ENCODE results near the gene SERP2. TPM values are rescaled to one million over a fixed set of nuclear protein-coding genes. Genes with fewer than 3 reads are reported as not detected.
A peak's percentile ranks its signal among the peaks of the same experiment; 100 is the strongest.
"Not testable (repeated sequence)": the region's sequence is repeated elsewhere in the genome, so short reads cannot be mapped to it uniquely, and the experiment has no call there.

SERP2 gene
- polyA plus RNA-seq: 14.8 and 15.4 TPM in 2 replicates
- polyA minus RNA-seq: 0.97 and 1.6 TPM in 2 replicates

DNA sequence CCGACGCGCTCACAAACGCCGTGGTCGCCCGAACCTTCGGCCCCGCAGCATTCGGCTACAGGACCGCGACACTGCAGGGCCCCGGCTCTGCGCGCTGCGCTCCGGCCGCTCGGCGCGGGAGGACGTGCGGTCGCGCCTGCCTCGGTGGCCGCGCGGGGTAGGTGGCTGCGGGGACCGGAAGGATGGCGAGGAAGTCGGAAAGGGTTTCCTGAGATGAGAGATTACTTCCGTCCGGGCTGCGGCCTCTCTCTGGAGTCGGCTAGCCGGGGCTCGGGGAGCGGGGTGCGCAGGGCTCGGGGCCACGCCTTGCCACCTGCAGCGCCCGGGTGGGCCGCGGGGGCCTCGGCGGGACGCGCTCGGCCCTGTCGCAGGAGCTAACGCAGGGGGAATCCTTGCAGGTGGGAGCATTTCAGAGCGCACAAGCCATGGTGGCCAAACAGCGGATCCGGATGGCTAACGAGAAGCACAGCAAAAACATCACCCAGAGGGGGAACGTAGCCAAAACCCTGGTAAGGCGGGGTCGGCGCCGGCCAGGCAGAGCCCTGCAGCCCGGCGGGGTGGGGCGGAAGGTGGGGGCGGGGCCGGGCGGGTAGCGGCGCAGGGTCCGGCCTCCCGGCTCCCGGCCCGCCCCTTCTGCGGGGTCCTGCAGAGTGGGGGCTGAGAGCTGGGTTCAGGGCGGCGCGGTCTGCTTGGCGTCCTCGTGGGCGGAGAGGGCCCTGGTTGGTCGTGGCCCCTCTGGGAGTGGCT is at the start of gene SERP2:
TSS of gene SERP2 (plus strand) at position 224 of the 747 bp plus-strand sequence. CDS start at position 426, 202 bp downstream.
- H3K9ac ChIP-seq (ENCODE audit: low read length): peak within 1 kb of the TSS; percentile 46
- no peak within 1 kb of the TSS for H2AFZ ChIP-seq (ENCODE audit: low read depth, low read length)
- H3K4me2 ChIP-seq (ENCODE audit: low read length): no peak within 1 kb of the TSS
- H3K27me3 ChIP-seq (ENCODE audit: insufficient read depth, low read depth, low read length): peaks cover 29% of the 10 kb centered on the region
- H3K4me3 ChIP-seq (ENCODE audit: low read length): peak within 1 kb of the TSS; percentile 61
- no peaks in the 10 kb centered on the region for H3K79me2 ChIP-seq (replicated peaks; ENCODE audit: insufficient read depth, low read length)
- H3K27ac ChIP-seq (ENCODE audit: low read length): no peak within 1 kb of the TSS
- TF ChIP-seq, protein P1, sequence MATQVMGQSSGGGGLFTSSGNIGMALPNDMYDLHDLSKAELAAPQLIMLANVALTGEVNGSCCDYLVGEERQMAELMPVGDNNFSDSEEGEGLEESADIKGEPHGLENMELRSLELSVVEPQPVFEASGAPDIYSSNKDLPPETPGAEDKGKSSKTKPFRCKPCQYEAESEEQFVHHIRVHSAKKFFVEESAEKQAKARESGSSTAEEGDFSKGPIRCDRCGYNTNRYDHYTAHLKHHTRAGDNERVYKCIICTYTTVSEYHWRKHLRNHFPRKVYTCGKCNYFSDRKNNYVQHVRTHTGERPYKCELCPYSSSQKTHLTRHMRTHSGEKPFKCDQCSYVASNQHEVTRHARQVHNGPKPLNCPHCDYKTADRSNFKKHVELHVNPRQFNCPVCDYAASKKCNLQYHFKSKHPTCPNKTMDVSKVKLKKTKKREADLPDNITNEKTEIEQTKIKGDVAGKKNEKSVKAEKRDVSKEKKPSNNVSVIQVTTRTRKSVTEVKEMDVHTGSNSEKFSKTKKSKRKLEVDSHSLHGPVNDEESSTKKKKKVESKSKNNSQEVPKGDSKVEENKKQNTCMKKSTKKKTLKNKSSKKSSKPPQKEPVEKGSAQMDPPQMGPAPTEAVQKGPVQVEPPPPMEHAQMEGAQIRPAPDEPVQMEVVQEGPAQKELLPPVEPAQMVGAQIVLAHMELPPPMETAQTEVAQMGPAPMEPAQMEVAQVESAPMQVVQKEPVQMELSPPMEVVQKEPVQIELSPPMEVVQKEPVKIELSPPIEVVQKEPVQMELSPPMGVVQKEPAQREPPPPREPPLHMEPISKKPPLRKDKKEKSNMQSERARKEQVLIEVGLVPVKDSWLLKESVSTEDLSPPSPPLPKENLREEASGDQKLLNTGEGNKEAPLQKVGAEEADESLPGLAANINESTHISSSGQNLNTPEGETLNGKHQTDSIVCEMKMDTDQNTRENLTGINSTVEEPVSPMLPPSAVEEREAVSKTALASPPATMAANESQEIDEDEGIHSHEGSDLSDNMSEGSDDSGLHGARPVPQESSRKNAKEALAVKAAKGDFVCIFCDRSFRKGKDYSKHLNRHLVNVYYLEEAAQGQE (IDR thresholded peaks at IDR 0.05; ENCODE audit: borderline replicate concordance): no peak
- TF ChIP-seq EP300 (conservative IDR thresholded peaks at IDR 0.05; ENCODE audit: poor library complexity, severe bottlenecking) (no peak), MXI1 (conservative IDR thresholded peaks at IDR 0.05; ENCODE audit: poor library complexity, severe bottlenecking) (no peak), POLR2AphosphoS5 (IDR thresholded peaks at IDR 0.05) (no peak), SMC3 (conservative IDR thresholded peaks at IDR 0.05; ENCODE audit: poor library complexity) (peak; percentile 10)
- TF ChIP-seq, protein P2, sequence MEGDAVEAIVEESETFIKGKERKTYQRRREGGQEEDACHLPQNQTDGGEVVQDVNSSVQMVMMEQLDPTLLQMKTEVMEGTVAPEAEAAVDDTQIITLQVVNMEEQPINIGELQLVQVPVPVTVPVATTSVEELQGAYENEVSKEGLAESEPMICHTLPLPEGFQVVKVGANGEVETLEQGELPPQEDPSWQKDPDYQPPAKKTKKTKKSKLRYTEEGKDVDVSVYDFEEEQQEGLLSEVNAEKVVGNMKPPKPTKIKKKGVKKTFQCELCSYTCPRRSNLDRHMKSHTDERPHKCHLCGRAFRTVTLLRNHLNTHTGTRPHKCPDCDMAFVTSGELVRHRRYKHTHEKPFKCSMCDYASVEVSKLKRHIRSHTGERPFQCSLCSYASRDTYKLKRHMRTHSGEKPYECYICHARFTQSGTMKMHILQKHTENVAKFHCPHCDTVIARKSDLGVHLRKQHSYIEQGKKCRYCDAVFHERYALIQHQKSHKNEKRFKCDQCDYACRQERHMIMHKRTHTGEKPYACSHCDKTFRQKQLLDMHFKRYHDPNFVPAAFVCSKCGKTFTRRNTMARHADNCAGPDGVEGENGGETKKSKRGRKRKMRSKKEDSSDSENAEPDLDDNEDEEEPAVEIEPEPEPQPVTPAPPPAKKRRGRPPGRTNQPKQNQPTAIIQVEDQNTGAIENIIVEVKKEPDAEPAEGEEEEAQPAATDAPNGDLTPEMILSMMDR (IDR thresholded peaks at IDR 0.05; ENCODE audit: poor library complexity, severe bottlenecking): no peak
- H3K36me3 ChIP-seq (ENCODE audit: insufficient read depth, low read length): no peaks in the 10 kb centered on the region
- H3K9me2 ChIP-seq (ENCODE audit: insufficient read depth, low read length): no peaks in the 10 kb centered on the region
- no peaks in the 10 kb centered on the region for H3K9me3 ChIP-seq (ENCODE audit: low read length)
- H3F3A ChIP-seq (ENCODE audit: insufficient read depth, low read length, poor library complexity, severe bottlenecking): no peaks in the 10 kb centered on the region
- H4K20me1 ChIP-seq (ENCODE audit: insufficient read depth): no peaks in the 10 kb centered on the region

DNA sequence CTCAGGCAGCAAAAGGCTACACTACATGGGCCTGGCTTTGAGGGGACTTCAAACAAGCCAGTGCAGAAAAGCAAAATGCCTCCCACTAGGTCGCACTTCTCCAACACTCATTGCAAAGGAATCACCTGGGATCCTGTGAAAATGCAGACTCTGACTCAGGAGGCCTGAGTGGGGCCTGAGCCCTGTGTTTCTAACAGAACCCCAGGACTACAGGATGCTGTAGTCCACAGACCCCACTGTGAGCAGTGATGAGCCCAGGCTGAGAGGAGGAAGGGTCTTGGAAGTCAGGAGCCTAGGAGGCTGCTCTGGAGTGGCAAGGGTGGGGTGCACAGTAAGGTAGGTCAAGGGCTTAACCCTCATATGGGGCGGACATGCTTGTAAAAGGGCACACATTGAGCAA is 46.7 kb upstream of the SERP2 start:
- H3F3A ChIP-seq (ENCODE audit: insufficient read depth, low read length, poor library complexity, severe bottlenecking): no peaks in the 10 kb centered on the region
- H3K27me3 ChIP-seq (ENCODE audit: insufficient read depth, low read depth, low read length): no peaks in the 10 kb centered on the region
- no peaks in the 10 kb centered on the region for H3K9me3 ChIP-seq (ENCODE audit: low read length)
- no peak overlapping the region for H3K4me3 ChIP-seq (ENCODE audit: low read length)
- H4K20me1 ChIP-seq (ENCODE audit: insufficient read depth): no peaks in the 10 kb centered on the region
- H2AFZ ChIP-seq (ENCODE audit: low read depth, low read length): no peak overlapping the region
- no peaks in the 10 kb centered on the region for H3K79me2 ChIP-seq (replicated peaks; ENCODE audit: insufficient read depth, low read length)
- no peak overlapping the region for H3K27ac ChIP-seq (ENCODE audit: low read length)
- no peak overlapping the region for H3K4me2 ChIP-seq (ENCODE audit: low read length)
- TF ChIP-seq POLR2AphosphoS5 (IDR thresholded peaks at IDR 0.05) (no peak), EZH2 (IDR thresholded peaks at IDR 0.05; ENCODE audit: borderline replicate concordance, insufficient read depth, low read length, poor library complexity, severe bottlenecking) (no peak), MXI1 (conservative IDR thresholded peaks at IDR 0.05; ENCODE audit: poor library complexity, severe bottlenecking) (no peak), RAD21 (conservative IDR thresholded peaks at IDR 0.05) (no peak), SMC3 (conservative IDR thresholded peaks at IDR 0.05; ENCODE audit: poor library complexity) (no peak), EP300 (conservative IDR thresholded peaks at IDR 0.05; ENCODE audit: poor library complexity, severe bottlenecking) (no peak), TAF1 (IDR thresholded peaks at IDR 0.05; ENCODE audit: low read depth) (no peak)
- TF ChIP-seq, protein P1 (IDR thresholded peaks at IDR 0.05; ENCODE audit: borderline replicate concordance): no peak
- TF ChIP-seq, protein P2 (IDR thresholded peaks at IDR 0.05; ENCODE audit: poor library complexity, severe bottlenecking): no peak
- H3K36me3 ChIP-seq (ENCODE audit: insufficient read depth, low read length): no peaks in the 10 kb centered on the region
- no peaks in the 10 kb centered on the region for H3K9me2 ChIP-seq (ENCODE audit: insufficient read depth, low read length)
- no peak overlapping the region for H3K9ac ChIP-seq (ENCODE audit: low read length)

DNA sequence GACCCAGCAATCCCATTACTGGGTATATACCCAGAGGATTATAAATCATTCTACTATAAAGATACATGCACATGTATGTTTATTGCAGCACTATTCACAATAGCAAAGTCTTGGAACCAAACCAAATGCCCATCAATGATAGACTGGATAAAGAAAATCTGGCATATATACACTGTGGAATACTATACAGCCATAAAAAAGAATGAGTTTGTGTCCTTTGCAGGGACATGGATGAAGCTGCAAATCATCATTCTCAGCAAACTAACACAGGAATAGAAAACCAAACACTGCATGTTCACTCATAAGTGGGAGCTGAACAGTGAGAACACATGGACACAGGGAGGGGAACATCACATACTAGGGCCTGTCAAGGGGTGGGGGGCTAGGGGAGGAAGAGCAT is 44.6 kb upstream of the SERP2 start:
- not testable (repeated sequence) for H3K36me3 ChIP-seq (ENCODE audit: insufficient read depth, low read length); H3K9ac ChIP-seq (ENCODE audit: low read length); H3K4me2 ChIP-seq (ENCODE audit: low read length); H2AFZ ChIP-seq (ENCODE audit: low read depth, low read length); H3K27ac ChIP-seq (ENCODE audit: low read length); H3K27me3 ChIP-seq (ENCODE audit: insufficient read depth, low read depth, low read length); H4K20me1 ChIP-seq (ENCODE audit: insufficient read depth); H3K9me3 ChIP-seq (ENCODE audit: low read length); H3F3A ChIP-seq (ENCODE audit: insufficient read depth, low read length, poor library complexity, severe bottlenecking); H3K79me2 ChIP-seq (replicated peaks; ENCODE audit: insufficient read depth, low read length); H3K4me3 ChIP-seq (ENCODE audit: low read length); H3K9me2 ChIP-seq (ENCODE audit: insufficient read depth, low read length)

Data from neural cell (in vitro differentiated cells).